Measurements from ENCODE around the gene PLPPR3.

PLPPR3 gene, protein sequence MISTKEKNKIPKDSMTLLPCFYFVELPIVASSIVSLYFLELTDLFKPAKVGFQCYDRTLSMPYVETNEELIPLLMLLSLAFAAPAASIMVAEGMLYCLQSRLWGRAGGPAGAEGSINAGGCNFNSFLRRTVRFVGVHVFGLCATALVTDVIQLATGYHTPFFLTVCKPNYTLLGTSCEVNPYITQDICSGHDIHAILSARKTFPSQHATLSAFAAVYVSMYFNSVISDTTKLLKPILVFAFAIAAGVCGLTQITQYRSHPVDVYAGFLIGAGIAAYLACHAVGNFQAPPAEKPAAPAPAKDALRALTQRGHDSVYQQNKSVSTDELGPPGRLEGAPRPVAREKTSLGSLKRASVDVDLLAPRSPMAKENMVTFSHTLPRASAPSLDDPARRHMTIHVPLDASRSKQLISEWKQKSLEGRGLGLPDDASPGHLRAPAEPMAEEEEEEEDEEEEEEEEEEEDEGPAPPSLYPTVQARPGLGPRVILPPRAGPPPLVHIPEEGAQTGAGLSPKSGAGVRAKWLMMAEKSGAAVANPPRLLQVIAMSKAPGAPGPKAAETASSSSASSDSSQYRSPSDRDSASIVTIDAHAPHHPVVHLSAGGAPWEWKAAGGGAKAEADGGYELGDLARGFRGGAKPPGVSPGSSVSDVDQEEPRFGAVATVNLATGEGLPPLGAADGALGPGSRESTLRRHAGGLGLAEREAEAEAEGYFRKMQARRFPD

DNA sequence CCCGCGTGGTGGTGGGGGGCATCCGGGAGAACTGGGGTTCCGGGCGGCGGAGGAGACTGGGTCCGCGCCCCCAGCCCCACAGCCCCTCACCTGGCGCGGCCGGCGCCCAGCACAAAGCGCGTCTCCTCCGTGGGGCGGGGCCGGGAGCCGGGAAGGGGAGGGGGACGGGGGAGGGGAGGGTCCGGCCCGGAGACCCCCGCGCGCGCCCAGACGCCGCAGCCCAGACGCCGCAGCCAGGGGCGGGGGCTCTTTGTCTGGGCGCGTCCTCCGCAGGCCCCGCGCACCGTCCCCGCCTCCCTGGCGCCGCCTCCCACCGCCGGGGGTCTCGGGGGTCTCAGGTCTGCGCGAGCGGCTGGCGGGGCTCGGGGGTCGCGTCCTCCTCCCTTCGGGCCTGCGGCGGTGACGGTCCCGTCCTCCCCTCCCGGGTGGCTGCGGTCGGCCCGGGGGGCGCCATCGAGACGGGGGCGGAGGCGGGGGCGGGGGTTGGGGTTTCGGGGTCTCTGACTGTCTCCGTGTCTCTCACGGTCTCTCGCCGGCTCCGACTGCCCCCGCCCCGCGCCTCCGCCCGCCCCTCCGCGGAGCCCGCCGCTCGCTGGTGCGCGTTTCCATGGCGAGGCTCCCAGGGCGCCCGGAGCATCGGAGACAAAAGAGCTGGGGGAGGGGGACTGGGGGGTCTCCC, at the start of gene PLPPR3:
PLPPR3 (minus strand) TSS at position 131 of the 679 bp plus-strand sequence. CDS start 396 bp downstream, outside the sequence.
- DNase-seq, result no peak

GRCh38 chr19:870963-871401, 49.2 kb upstream of the PLPPR3 start:
- DNase-seq, result no peak

GRCh38 chr19:870314-870713, 48.6 kb upstream of the PLPPR3 start:
- no peak for DNase-seq

- no peak for DNase-seq
Measured at GRCh38 chr19:869245-870177, 47.8 kb upstream of the PLPPR3 start.

GRCh38 chr19:868458-869244, 46.9 kb upstream of the PLPPR3 start:
- no peak for DNase-seq

DNA sequence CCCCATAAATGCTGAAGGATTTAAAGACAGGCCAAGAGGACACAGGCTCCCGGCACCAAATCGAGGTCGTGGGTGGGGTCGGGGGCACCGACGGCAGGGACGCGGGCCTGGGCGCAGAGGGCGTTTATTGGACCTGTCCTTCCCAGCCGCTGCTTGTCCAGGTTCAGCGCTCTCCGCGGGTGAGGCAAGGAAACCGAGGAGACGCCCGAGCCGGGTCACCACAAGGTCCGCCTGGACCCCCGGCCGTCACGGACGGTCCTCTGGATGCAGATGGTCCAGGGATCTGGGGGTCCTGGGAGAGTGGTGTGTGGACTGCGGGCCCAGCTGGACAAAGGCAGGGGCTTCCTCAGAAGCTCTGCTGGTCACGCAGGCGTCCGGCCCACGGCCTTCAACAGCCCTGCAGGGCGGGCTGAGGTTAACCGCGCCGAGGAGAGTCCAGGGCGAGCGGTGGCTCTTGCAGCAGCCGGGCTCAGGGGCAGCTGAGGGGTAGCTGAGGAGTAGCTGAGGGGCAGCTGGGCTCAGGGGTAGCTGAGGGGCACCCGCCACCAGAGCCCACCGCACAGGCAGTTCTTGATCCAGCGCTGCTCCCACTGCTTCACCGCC, 46.2 kb upstream of the PLPPR3 start:
- DNase-seq, result no peak

DNA sequence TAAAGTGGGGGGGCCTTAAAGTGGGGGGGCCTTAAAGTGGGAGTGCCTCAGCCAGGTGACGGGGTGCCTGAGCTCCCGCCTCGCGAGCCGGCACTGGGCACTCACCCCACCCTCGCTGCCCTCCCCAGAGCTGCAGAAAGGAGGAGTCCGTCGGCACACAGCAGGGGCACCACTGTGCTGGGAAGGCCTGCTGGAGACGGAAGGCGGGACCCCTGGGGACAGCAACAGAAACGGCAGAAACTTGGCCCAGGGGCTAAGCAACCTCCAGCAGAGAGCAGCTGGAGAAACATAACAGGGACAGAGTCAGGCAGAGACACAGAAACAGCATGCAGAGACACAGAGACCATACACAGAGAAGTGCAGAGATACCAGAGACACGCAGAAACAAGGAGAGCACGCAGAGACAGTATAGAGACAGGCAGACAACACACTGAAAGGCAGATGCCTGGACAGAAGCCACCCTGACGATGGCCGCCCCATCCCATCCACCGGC, 45.6 kb upstream of the PLPPR3 start:
- no peak for DNase-seq

DNA sequence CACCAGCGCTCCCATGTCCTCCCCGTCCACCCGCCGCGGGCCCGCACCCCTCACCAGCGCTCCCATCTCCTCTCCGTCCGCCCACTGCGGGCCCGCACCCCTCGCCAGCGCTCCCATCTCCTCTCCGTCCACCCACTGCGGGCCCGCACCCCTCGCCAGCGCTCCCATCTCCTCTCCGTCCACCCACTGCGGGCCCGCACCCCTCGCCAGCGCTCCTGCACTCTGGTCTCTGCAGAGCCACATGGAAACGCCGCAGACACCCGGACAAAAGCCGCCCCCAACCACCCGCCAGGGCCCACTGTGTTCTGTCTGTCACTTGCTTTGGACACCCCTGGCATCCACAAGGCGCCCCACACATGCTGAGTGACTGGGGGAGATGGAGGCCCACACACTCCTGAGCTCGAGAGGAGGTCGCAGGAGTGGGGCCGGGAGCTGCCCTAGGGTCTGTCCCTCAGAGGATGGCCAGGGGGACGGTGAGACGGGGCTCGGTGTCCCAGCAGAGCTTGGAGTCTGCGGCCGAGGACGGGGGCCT, 45.1 kb upstream of the PLPPR3 start:
- DNase-seq, result no peak

GRCh38 chr19:863315-863620, 41.5 kb upstream of the PLPPR3 start:
- no peak for DNase-seq

GRCh38 chr19:862581-863314, 41.0 kb upstream of the PLPPR3 start:
- DNase-seq, result no peak

DNA sequence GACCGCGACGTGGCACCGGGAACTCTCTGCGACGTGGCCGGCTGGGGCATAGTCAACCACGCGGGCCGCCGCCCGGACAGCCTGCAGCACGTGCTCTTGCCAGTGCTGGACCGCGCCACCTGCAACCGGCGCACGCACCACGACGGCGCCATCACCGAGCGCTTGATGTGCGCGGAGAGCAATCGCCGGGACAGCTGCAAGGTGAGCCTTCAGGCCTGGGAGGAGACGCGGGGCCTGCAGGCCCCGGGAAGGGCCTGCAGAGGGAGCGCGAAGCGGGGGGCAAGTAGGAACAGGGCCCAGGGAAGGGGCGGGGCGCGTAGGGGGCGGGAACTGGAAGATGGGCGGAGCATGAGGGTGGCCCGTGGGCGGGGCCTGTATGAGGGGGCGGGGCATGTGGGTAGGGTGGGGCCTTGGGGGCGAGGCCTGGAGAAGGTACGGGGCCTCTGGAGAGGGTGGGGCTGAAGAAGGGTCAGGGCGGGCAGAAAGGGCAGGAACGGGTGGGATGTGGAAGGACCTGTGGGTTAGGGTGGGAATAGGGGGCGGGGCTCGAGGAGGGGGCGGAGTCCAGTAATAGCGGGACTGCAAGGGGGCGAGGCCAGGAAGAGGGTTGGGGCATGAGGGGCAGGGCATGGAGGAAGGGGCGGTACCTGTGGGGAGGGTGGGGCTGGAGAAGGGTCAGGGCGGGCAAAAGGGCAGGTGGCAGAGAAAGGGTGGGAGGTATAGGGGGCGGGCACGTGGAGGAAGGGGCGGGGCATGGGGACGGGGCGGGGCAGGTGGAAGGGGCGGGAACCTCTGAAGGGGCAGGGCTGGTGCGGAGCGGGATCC, 40.2 kb upstream of the PLPPR3 start:
- no peak for DNase-seq

GRCh38 chr19:861141-861755, 39.5 kb upstream of the PLPPR3 start:
- no peak for DNase-seq

DNA sequence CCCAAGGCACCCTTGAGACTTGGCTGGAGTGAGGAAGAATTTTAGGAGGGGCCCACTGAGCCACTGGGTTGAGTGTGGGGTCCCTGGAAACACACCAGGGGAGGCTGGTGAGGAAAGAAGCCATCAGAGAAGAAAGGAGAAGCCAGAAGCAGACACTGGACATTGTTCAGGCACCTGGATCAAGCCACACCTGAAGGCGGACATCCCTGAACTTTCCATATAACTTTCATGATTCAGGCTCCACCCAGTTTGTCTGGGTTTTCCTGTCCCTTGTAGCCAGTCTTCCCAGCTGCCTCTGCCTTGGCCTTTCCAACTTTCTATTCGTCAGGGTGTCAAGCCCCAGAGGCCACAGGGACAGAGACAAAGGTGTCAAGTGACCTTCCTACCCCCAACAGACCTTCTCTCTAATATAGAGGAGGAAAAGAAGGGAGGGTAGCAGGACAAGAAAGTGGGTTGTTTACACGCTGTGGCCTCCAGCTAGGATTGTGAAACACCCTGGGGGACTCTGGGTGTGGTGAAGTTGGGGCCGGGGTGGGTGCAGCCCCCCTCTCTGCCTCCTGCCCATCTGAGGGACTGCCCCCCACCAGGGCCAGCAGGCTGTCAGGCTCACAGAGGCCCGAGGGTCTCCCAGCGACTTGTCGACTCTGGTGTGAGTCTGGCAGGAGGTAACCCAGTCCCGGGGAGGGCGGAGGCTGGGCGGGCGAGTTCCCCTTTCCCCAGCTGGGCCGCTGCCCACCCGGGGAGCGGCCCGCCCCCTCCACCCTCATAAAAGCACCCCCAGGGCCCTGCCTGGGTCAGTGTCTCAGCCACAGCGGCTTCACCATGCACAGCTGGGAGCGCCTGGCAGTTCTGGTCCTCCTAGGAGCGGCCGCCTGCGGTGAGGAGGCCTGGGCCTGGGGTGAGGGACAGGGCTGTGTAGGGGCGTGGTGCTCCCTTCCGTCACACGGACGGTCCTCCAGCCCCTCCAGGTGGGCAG, 37.4 kb upstream of the PLPPR3 start, which contains the start of gene CFD:
CFD (plus strand) TSS at position 797 of the 976 bp plus-strand sequence; CDS start at position 823, 26 bp downstream.
- no peak for DNase-seq

DNA sequence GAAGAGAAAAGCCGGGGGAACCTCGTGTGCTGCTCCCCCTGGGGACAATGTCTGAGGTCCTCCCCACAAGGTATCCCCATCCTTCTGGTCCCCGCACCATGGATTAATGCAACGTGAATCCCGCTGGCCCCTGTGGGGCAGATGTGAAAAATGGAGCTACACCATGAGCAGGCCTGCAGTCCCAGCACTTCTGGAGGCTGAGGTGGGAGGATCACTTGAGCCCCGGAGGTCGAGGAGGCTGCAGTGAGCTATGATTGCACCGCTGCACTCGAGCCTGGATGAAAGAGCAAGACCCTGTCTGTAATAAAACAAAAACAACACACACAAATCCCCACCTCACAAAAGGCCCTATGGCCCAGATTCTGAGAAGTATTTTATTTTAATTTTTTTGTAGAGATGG, 36.5 kb upstream of the PLPPR3 start:
- no peak for DNase-seq

GRCh38 chr19:855566-856120, 33.9 kb upstream of the PLPPR3 start:
- DNase-seq, result no peak

DNA sequence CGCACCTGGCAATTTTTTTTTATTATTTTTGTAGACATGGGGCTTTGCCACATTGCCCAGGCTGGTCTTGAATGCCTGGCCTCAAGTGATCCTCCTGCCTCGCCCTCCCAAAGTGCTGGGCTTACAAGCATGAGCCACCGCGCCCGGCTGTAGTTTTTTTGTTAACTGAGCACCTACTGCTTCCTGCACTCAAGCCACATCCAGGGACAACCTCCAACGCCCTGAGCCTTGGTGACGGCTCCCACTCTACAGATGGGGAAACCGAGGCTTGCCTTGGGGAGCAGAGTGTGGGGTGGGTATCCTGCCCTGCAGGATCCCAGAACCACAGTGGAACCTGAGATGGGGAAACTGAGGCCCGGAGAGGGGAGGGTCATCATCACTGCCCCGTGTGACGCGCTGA, 33.4 kb upstream of the PLPPR3 start:
- DNase-seq, result no peak

GRCh38 chr19:854549-854948, 32.8 kb upstream of the PLPPR3 start:
- no peak for DNase-seq
